Measurements from ENCODE around the gene DST. TPM values are rescaled to one million over a fixed set of nuclear protein-coding genes. Genes with fewer than 3 reads are reported as not detected.

The DST gene
- total RNA-seq, 2 donors from 2014 or later = 443 to 489 TPM

DNA sequence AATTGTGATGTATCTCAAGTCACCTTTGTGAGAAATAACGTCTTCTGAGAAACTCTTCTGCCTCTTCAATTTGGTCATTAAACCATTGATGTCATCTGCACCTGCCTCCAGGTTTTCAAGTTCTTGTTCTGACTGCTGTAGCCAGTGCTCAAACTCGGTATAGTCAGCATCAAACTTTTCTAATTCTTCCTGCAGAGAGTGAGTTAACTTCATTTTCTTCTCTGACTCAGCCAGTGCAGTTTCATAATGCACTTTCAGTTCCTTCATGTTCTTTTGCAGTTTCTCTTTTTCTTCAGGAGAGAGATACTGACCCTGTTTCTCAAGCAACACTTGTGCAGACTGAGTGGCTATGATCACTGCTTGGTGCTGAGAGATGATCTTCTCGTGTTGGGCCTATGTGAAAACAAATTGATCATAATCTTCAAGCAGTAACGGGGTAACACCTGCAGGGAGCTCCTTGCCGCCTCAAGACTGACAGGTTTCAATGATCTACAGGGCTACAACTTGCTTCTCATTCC, 48.8 kb downstream of the DST start:
- DNase-seq (ENCODE audit: low spot score) (no peak), ATAC-seq (ENCODE audit: insufficient number of reproducible peaks, low FRiP score, low read depth) (no peak)
- Histone ChIP-seq H3K36me3 (peaks cover 26% of the 10 kb centered on the region), H3K9me3 (no peaks in the 10 kb centered on the region), H3K4me3 (no peak overlapping the region), H3K27ac (no peak overlapping the region), H3K4me1 (ENCODE audit: control insufficient read depth in 1 of 2, low read depth in 2 of 2) (no peaks in the 10 kb centered on the region), H3K27me3 (replicated peaks; ENCODE audit: insufficient read depth) (no peaks in the 10 kb centered on the region)
- TF ChIP-seq, protein P1, sequence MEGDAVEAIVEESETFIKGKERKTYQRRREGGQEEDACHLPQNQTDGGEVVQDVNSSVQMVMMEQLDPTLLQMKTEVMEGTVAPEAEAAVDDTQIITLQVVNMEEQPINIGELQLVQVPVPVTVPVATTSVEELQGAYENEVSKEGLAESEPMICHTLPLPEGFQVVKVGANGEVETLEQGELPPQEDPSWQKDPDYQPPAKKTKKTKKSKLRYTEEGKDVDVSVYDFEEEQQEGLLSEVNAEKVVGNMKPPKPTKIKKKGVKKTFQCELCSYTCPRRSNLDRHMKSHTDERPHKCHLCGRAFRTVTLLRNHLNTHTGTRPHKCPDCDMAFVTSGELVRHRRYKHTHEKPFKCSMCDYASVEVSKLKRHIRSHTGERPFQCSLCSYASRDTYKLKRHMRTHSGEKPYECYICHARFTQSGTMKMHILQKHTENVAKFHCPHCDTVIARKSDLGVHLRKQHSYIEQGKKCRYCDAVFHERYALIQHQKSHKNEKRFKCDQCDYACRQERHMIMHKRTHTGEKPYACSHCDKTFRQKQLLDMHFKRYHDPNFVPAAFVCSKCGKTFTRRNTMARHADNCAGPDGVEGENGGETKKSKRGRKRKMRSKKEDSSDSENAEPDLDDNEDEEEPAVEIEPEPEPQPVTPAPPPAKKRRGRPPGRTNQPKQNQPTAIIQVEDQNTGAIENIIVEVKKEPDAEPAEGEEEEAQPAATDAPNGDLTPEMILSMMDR (IDR thresholded peaks at IDR 0.05) = no peak

DNA sequence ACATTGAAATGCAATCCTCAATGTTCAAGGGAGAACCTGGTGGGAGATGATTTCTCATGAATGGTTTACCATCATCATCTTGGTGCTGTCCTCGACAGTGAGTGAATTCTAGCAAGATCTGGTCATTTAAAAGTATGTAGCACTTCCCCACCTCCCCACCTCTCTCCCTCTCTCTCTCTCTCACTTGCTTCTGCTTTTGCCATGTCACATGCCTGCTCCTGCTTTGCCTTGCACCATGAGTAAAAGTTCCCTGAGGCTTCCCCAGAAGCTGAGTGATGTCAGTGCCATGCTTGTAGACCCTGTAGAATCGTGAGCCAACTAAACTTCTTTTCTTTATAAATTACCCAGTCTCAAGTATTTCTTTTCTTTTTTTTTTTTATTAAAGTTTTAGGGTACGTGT, 60.5 kb downstream of the DST start:
- no peak for DNase-seq (ENCODE audit: low spot score)
- no peaks in the 10 kb centered on the region for H3K27me3 ChIP-seq (replicated peaks; ENCODE audit: insufficient read depth)
- no peaks in the 10 kb centered on the region for H3K9me3 ChIP-seq
- no peaks in the 10 kb centered on the region for H3K4me1 ChIP-seq (ENCODE audit: control insufficient read depth in 1 of 2, low read depth in 2 of 2)
- no peaks in the 10 kb centered on the region for H3K36me3 ChIP-seq
- no peak overlapping the region for H3K4me3 ChIP-seq
- no peak for ATAC-seq (ENCODE audit: insufficient number of reproducible peaks, low FRiP score, low read depth)
- H3K27ac ChIP-seq = no peak overlapping the region
- TF ChIP-seq, protein P1 (IDR thresholded peaks at IDR 0.05) = no peak

DNA sequence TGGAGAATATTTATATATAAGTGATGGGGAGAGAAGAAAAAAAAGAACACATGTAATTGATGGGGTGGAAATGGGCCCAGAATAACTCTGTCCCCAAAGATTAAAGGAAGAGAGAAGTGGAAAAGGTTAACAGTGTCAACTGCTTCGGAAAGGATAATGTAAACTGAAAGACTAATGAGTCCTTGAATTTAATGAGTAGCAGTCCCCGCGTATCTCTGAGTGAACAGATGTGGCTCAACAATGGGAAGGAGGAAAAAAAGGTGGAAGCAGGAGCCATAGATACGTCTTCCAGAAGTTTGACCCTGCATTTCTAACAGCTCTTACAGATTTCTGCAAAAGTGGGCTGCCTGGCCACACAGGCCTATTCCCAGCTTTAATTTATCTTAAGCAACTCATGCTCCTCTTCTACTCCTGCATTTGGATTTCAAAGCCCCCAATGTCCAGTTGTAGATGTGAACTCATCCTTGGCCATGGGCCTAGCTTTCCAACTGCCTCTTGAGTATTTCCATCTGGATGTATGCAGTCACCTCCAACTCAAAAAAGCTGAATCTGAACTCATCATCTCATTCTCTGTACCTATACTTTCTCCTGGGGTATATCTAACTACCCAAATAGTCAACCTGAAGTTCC, 61.3 kb downstream of the DST start:
- H3K27me3 ChIP-seq (replicated peaks; ENCODE audit: insufficient read depth) = no peaks in the 10 kb centered on the region
- ATAC-seq (ENCODE audit: insufficient number of reproducible peaks, low FRiP score, low read depth) = no peak
- no peaks in the 10 kb centered on the region for H3K36me3 ChIP-seq
- no peaks in the 10 kb centered on the region for H3K4me1 ChIP-seq (ENCODE audit: control insufficient read depth in 1 of 2, low read depth in 2 of 2)
- H3K9me3 ChIP-seq = no peaks in the 10 kb centered on the region
- H3K27ac ChIP-seq = no peak overlapping the region
- H3K4me3 ChIP-seq = no peak overlapping the region
- no peak for DNase-seq (ENCODE audit: low spot score)
- TF ChIP-seq, protein P1 (IDR thresholded peaks at IDR 0.05) = no peak

DNA sequence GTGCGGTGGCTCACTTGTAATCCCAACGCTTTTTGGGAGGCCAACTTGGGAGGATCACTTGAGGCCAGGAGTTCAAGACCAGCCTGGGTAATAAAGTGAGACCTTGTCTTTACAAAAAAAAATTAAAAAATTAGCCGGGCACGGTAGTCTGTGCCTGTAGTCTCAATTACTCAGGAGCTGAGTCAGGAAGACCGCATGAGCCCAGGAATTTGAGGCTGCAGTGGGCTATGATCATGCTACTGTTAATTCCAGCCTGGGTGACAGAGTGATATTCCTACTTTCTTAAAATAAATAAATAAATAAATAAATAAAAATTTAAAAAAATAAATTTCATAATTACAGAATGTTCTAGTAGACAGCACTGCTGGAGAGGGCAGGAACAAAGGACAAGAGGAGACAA, 62.4 kb downstream of the DST start:
- TF ChIP-seq, protein P1 (IDR thresholded peaks at IDR 0.05) = no peak
- Histone ChIP-seq H3K4me3 (no peak overlapping the region), H3K4me1 (ENCODE audit: control insufficient read depth in 1 of 2, low read depth in 2 of 2) (no peaks in the 10 kb centered on the region), H3K9me3 (no peaks in the 10 kb centered on the region), H3K27ac (no peak overlapping the region), H3K27me3 (replicated peaks; ENCODE audit: insufficient read depth) (no peaks in the 10 kb centered on the region), H3K36me3 (no peaks in the 10 kb centered on the region)
- ATAC-seq (ENCODE audit: insufficient number of reproducible peaks, low FRiP score, low read depth) = no peak
- DNase-seq (ENCODE audit: low spot score) = no peak

DNA sequence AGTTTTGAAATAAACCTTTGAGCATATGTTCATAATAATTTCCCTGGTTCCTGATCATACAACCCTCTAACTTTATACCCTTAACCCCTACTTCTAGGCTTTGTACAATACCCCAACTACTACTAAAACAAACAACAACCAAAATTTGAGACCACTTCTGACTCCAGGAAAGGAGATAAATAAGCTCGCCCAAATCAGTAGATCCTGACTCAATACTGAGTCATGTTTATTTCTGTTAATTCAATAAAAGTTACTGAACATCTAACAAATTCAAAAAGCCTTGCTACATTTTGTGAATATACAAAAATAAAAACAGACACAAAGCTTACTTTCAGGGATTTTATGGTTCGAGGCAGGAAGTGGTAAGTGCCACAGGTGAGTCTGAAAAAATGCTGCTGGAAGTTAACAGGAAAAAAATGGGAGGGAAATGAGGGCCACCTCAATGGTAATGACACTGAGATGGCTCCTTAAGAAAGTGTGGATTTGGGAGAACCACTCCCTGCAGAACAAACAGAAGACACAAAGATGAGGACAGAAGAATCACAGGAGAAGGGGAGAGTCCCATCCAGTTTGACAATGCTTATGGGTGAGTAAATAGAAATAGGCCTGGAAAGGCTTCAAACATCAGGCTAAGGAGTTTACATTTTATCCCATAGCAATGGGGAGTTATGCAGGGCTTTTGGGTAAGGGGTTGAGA, 63.4 kb downstream of the DST start:
- TF ChIP-seq, protein P1 (IDR thresholded peaks at IDR 0.05) = no peak
- ATAC-seq (ENCODE audit: insufficient number of reproducible peaks, low FRiP score, low read depth) (no peak), DNase-seq (ENCODE audit: low spot score) (no peak)
- Histone ChIP-seq H3K4me3 (no peak overlapping the region), H3K36me3 (no peaks in the 10 kb centered on the region), H3K27me3 (replicated peaks; ENCODE audit: insufficient read depth) (no peaks in the 10 kb centered on the region), H3K27ac (peak overlapping the region in 1 of 2 donors; percentile 29), H3K9me3 (no peaks in the 10 kb centered on the region), H3K4me1 (ENCODE audit: control insufficient read depth in 1 of 2, low read depth in 2 of 2) (no peaks in the 10 kb centered on the region)

All from thoracic aorta (tissue), 2 donors.